HCT116 (cell line): ENCODE results near the gene LRRC47. TPM values are rescaled to one million over a fixed set of nuclear protein-coding genes. Genes with fewer than 3 reads are reported as not detected.
A peak's percentile ranks its signal among the peaks of the same experiment; 100 is the strongest.

Source experiments
- ATAC-seq: fragments of 200-7000 bp; cut with Tn5 transposase; 2 replicates; pipeline ENCODE4 v1.9.1; 2020; ENCODE audit warnings: mild to moderate bottlenecking, moderate library complexity
- BruUV-seq: library from RNA; stranded (reverse); fragments of 400-500 nt; replicated peaks from 2 replicates; lab custom pipeline; 2021; lab: Mats Ljungman, UMichigan
- CTCF ChIA-PET: fragments of 300-600 bp; sonication (Branson Sonifier 250); formaldehyde crosslinking; loops from one replicate; lab custom pipeline; 2021; ENCODE audit warnings: antibody characterized with exemption; lab: Charles Lee
- POLR2A ChIA-PET: fragments of 300-600, 350-600 bp; sonication (Branson Sonifier 250); formaldehyde crosslinking; loops from one replicate; lab custom pipeline; 2021; ENCODE audit warnings: antibody characterized with exemption; lab: Charles Lee
- RAD21 ChIA-PET, 2 experiments: fragments of 300-600 bp; sonication (Branson Sonifier 250); formaldehyde crosslinking; loops; one replicate each; lab custom pipeline; 2023; ENCODE audit warnings: low total read pairs in 2 of 2; ENCODE audit not compliant: uncharacterized antibody in 2 of 2, unreplicated experiment in 2 of 2, low non-redundant PET in 1 of 2; lab: Charles Lee
- DNase-seq: peaks from one replicate; pipeline ENCODE4 v3.0.0-alpha.2; 2010; ENCODE audit warnings: low read depth, low spot score
- H2AFZ ChIP-seq: fragments of 200-600 bp; shearing (Covaris generic), sonication (generic); 2 replicates; pipeline ENCODE4 v1.6.1; 2017; ENCODE audit warnings: low read depth, mixed run types, mixed read lengths, antibody characterized with exemption, low read length; ENCODE audit not compliant: poor library complexity, severe bottlenecking
- H3K27ac ChIP-seq: 2 replicates; pipeline ENCODE4 v1.5.1; 2012; ENCODE audit warnings: low read depth, low read length
- H3K27me3 ChIP-seq: fragments of 200-600 bp; sonication (generic); 2 replicates; pipeline ENCODE4 v1.6.1; 2016; ENCODE audit warnings: mixed run types, low read length, mixed read lengths; ENCODE audit not compliant: insufficient read depth
- H3K36me3 ChIP-seq, 2 experiments: fragments of 200-500 bp in 1 of 2; fragments of 200-600 bp in 1 of 2; sonication (Bioruptor generic) in 1 of 2; sonication (generic) in 1 of 2; 2 replicates each; pipeline versions ENCODE4 v1.5.1 to v1.6.1; 2014 to 2016; ENCODE audit warnings: low read length in 2 of 2, inconsistent platforms in 1 of 2, mixed read lengths in 1 of 2, mixed run types in 1 of 2; ENCODE audit not compliant: insufficient read depth in 2 of 2, control insufficient read depth in 1 of 2
- H3K4me1 ChIP-seq, 2 experiments: fragments of 200-600 bp in 1 of 2; sonication (generic) in 1 of 2; 2 replicates each; pipeline versions ENCODE4 v1.5.1 to v1.6.1; 2012 to 2017; ENCODE audit warnings: low read length in 2 of 2, inconsistent platforms in 1 of 2, mild to moderate bottlenecking in 1 of 2, mixed read lengths in 1 of 2, mixed run types in 1 of 2, moderate library complexity in 1 of 2; ENCODE audit not compliant: insufficient read depth in 2 of 2, control insufficient read depth in 1 of 2
- H3K4me2 ChIP-seq: fragments of 200-600 bp; sonication (generic); 2 replicates; pipeline ENCODE4 v1.6.1; 2017; ENCODE audit warnings: mixed run types, low read length, mixed read lengths
- H3K4me3 ChIP-seq, 2 experiments: fragments of 200-600 bp in 1 of 2; sonication (generic) in 1 of 2; replicated peaks in 1 of 2; 2 replicates each; pipeline ENCODE4 v1.5.1; 2011 to 2016; ENCODE audit warnings: low read length in 2 of 2, control low read depth in 1 of 2, low read depth in 1 of 2, mild to moderate bottlenecking in 1 of 2, mixed read lengths in 1 of 2, mixed run types in 1 of 2
- H3K79me2 ChIP-seq: fragments of 200-600 bp; sonication (generic); 2 replicates; pipeline ENCODE4 v1.6.1; 2017; ENCODE audit warnings: mild to moderate bottlenecking, mixed run types, low read length, moderate library complexity, mixed read lengths; ENCODE audit not compliant: insufficient read depth
- H3K9ac ChIP-seq: fragments of 200-600 bp; sonication (generic); 2 replicates; pipeline ENCODE4 v1.6.1; 2016; ENCODE audit warnings: low read length, mixed read lengths
- H3K9me2 ChIP-seq: fragments of 200-600 bp; sonication (generic), shearing (Covaris generic); 2 replicates; pipeline ENCODE4 v1.6.1; 2017; ENCODE audit warnings: mixed run types, mild to moderate bottlenecking, moderate library complexity; ENCODE audit not compliant: insufficient read depth
- H3K9me3 ChIP-seq, 2 experiments: fragments of 200-500 bp in 1 of 2; fragments of 200-600 bp in 1 of 2; sonication (Bioruptor generic) in 1 of 2; sonication (generic) in 1 of 2; 2 replicates each; pipeline ENCODE4 v1.6.1; 2014 to 2017; ENCODE audit warnings: low read length in 2 of 2, mixed read lengths in 2 of 2, inconsistent platforms in 1 of 2, low read depth in 1 of 2, mild to moderate bottlenecking in 1 of 2, mixed run types in 1 of 2, moderate library complexity in 1 of 2; ENCODE audit not compliant: control insufficient read depth in 1 of 2, insufficient read depth in 1 of 2
- H4K20me1 ChIP-seq: fragments of 200-600 bp; sonication (generic), shearing (Covaris generic); 2 replicates; pipeline ENCODE4 v1.6.1; 2017; ENCODE audit warnings: mixed run types, mild to moderate bottlenecking, moderate library complexity; ENCODE audit not compliant: insufficient read depth
- ATF3 ChIP-seq: IDR thresholded peaks from 2 replicates; pipeline ENCODE4 v1.6.1; 2012
- CBX3 ChIP-seq: IDR thresholded peaks from 2 replicates; pipeline ENCODE4 v1.6.1; 2012; ENCODE audit warnings: low read depth
- CEBPB ChIP-seq: IDR thresholded peaks from 2 replicates; pipeline ENCODE4 v1.6.1; 2012; ENCODE audit warnings: low read depth
- EGR1 ChIP-seq: IDR thresholded peaks from 2 replicates; pipeline ENCODE4 v1.6.1; 2012; ENCODE audit warnings: low read depth
- ELF1 ChIP-seq: IDR thresholded peaks from 2 replicates; pipeline ENCODE4 v1.6.1; 2012; ENCODE audit warnings: low read depth, borderline replicate concordance
- EZH2phosphoT487 ChIP-seq: fragments of 200-600 bp; IDR thresholded peaks from 2 replicates; pipeline ENCODE4 v1.6.1; 2018; ENCODE audit warnings: antibody characterized with exemption, borderline replicate concordance
- FOSL1 ChIP-seq: IDR thresholded peaks from 2 replicates; pipeline ENCODE4 v1.6.1; 2012; ENCODE audit warnings: low read depth
- JUND ChIP-seq: IDR thresholded peaks from 2 replicates; pipeline ENCODE4 v1.6.1; 2012
- POLR2A ChIP-seq: IDR thresholded peaks from 2 replicates; pipeline ENCODE4 v1.7.0; 2011; ENCODE audit warnings: borderline replicate concordance; ENCODE audit not compliant: insufficient read depth, insufficient read length; ENCODE audit errors: extremely low read depth
- POLR2AphosphoS5 ChIP-seq: IDR thresholded peaks from 2 replicates; pipeline ENCODE4 v1.6.1; 2011; ENCODE audit warnings: mild to moderate bottlenecking, low read depth, low read length, moderate library complexity
- RAD21 ChIP-seq: IDR thresholded peaks from 2 replicates; pipeline ENCODE4 v1.6.1; 2012; ENCODE audit warnings: low read depth, mild to moderate bottlenecking
- SIN3A ChIP-seq: IDR thresholded peaks from 2 replicates; pipeline ENCODE4 v1.6.1; 2012; ENCODE audit warnings: low read depth
- SP1 ChIP-seq: IDR thresholded peaks from 2 replicates; pipeline ENCODE4 v1.6.1; 2012; ENCODE audit warnings: low read depth
- SRF ChIP-seq: IDR thresholded peaks from 2 replicates; pipeline ENCODE4 v1.6.1; 2012; ENCODE audit warnings: low read depth
- TCF7L2 ChIP-seq: IDR thresholded peaks from 2 replicates; pipeline ENCODE4 v1.7.0; 2011; ENCODE audit warnings: borderline replicate concordance, inconsistent platforms; ENCODE audit not compliant: insufficient read depth, insufficient read length; ENCODE audit errors: extremely low read depth
- YY1 ChIP-seq: IDR thresholded peaks from 2 replicates; pipeline ENCODE4 v1.6.1; 2011; ENCODE audit warnings: low read length, low read depth, moderate library complexity, mild to moderate bottlenecking; ENCODE audit not compliant: insufficient replicate concordance; ENCODE audit errors: extremely low read depth
- ZBTB33 ChIP-seq: IDR thresholded peaks from 2 replicates; pipeline ENCODE4 v1.6.1; 2011; ENCODE audit warnings: mild to moderate bottlenecking, low read length, moderate library complexity; ENCODE audit not compliant: insufficient replicate concordance; ENCODE audit errors: extremely low read depth
- ZFX ChIP-seq: fragments of 450-650 bp; IDR thresholded peaks from 2 replicates; pipeline ENCODE4 v1.6.1; 2017
- ZNF274 ChIP-seq: fragments of 200-500 bp; sonication (Bioruptor generic); IDR thresholded peaks from 2 replicates; pipeline ENCODE4 v1.6.1; 2014; ENCODE audit warnings: mild to moderate bottlenecking, low read depth, low read length, inconsistent platforms
- intact Hi-C: fragments of 100-400 bp; cut with micrococcal nuclease; formaldehyde crosslinking; loops from 2 replicates; pipeline ENCODE4 v1.10.0; 2022
- total RNA-seq: library from RNA; stranded (reverse); gene quantifications from one replicate; pipeline ENCODE4 v1.2.1, GENCODE V29; 2021; ENCODE audit not compliant: unreplicated experiment
- TF ChIP-seq, protein P1 (sequence below), 3 experiments: fragments of 200-600 bp in 1 of 3; sonication (generic) in 1 of 3; IDR thresholded peaks in 2 of 3; conservative IDR thresholded peaks in 1 of 3; 2 replicates each; pipeline ENCODE4 v1.5.1; 2012 to 2017; ENCODE audit warnings: low read depth in 2 of 3, low read length in 2 of 3, antibody characterized with exemption in 1 of 3, borderline replicate concordance in 1 of 3, control low read depth in 1 of 3, mild to moderate bottlenecking in 1 of 3, mixed read lengths in 1 of 3, mixed run types in 1 of 3, moderate library complexity in 1 of 3; ENCODE audit not compliant: insufficient read depth in 1 of 3
- TF ChIP-seq, protein P2 (sequence below): IDR thresholded peaks from 2 replicates; pipeline ENCODE4 v1.6.1; 2012

The LRRC47 gene
- total RNA-seq, 1 experiment from 2014 or later, result 48.0 TPM

DNA sequence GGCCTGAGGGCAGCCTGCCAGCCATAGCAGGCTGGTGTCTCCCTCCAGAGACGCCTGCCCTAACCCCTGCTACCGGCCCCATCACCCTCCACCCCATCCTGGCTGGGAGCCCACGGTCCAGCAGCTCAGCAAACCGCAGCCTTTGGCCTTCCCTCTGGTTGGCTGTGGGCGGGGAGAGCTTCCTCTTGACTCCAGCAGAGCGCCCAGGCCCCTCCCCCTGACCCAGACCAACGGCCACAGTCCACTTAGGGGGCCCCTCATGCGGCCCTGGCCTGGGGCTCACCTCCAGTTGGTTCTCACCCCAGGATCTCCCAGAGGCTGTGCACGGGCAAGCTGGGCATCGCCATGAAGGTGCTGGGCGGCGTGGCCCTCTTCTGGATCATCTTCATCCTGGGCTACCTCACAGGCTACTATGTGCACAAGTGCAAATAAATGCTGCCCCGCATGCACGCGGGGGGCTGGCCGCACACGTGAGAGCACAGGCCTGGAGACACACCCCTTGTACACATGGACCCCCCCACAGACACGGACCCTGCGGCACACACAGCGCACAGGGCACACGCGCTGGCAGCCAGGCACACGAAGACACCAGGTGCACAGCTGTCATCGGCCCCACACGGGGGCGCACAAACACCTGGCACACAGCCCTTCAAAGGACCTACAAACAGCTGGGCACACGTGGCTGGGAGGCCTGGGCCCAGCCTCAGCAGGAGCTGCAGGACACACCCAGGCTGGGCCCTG is 20.6 kb downstream of the LRRC47 start:
- peak overlapping the region; percentile 30; the same call in 1 of the 2 replicates for H3K27ac ChIP-seq
- no peaks in the 10 kb centered on the region for H3K79me2 ChIP-seq
- no peaks in the 10 kb centered on the region for H3K9me3 ChIP-seq
- DNase-seq (peak; percentile 64), ATAC-seq (peak; percentile 64)
- peak overlapping the region; percentile 51 for H3K4me2 ChIP-seq
- H3K36me3 ChIP-seq, result peaks cover 6 to 8% of the 10 kb centered on the region in 2 experiments; a peak in 2 of 4 replicates
- no peaks in the 10 kb centered on the region for H3K27me3 ChIP-seq
- H3K9ac ChIP-seq, result peak overlapping the region; percentile 39; the same call in 1 of the 2 replicates
- ChIA-PET RAD21 (no interaction called here), POLR2A (no interaction called here), CTCF (interaction anchor here (0.7 to 2.3 kb wide), 10 partner anchors 9 to 323 kb away, joined by 3 to 10 read pairs (median 3); partner anchors contain the start of gene LRRC47)
- intact Hi-C loops, result loop anchor here (1.0 kb wide), 1 partner anchor 26 kb away; no protein-coding TSS in a partner anchor
- H3K4me3 ChIP-seq, result no peak overlapping the region
- BruUV-seq, result no TSS peak
- no peaks in the 10 kb centered on the region for H4K20me1 ChIP-seq
- H2AFZ ChIP-seq, result no peak overlapping the region
- peaks cover 31 to 44% of the 10 kb centered on the region in 2 experiments for H3K4me1 ChIP-seq
- no peaks in the 10 kb centered on the region for H3K9me2 ChIP-seq
- TF ChIP-seq ELF1, result no peak
- TF ChIP-seq ATF3, result no peak
- TF ChIP-seq RAD21, result no peak
- peak; percentile 65 for TF ChIP-seq POLR2AphosphoS5
- TF ChIP-seq CEBPB, result no peak
- peak; percentile 38 for TF ChIP-seq ZBTB33
- TF ChIP-seq EGR1, result no peak
- no peak for TF ChIP-seq EZH2phosphoT487
- no peak for TF ChIP-seq JUND
- TF ChIP-seq ZNF274, result no peak
- peak; percentile 73; the same call in 1 of the 2 replicates for TF ChIP-seq ZFX
- TF ChIP-seq, protein P1, sequence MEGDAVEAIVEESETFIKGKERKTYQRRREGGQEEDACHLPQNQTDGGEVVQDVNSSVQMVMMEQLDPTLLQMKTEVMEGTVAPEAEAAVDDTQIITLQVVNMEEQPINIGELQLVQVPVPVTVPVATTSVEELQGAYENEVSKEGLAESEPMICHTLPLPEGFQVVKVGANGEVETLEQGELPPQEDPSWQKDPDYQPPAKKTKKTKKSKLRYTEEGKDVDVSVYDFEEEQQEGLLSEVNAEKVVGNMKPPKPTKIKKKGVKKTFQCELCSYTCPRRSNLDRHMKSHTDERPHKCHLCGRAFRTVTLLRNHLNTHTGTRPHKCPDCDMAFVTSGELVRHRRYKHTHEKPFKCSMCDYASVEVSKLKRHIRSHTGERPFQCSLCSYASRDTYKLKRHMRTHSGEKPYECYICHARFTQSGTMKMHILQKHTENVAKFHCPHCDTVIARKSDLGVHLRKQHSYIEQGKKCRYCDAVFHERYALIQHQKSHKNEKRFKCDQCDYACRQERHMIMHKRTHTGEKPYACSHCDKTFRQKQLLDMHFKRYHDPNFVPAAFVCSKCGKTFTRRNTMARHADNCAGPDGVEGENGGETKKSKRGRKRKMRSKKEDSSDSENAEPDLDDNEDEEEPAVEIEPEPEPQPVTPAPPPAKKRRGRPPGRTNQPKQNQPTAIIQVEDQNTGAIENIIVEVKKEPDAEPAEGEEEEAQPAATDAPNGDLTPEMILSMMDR (IDR thresholded peaks at IDR 0.05 in 2 of 3, conservative IDR thresholded peaks at IDR 0.05 in 1 of 3; ENCODE audit: borderline replicate concordance in 1 of 3, insufficient read depth in 1 of 3, low read depth in 2 of 3, low read length in 2 of 3), result peak; percentile 73 to 76 (median 74)
- TF ChIP-seq TCF7L2, result peak; percentile 91
- no peak for TF ChIP-seq SIN3A
- no peak for TF ChIP-seq SP1
- no peak; the same call in 1 of the 2 replicates for TF ChIP-seq CBX3
- no peak for TF ChIP-seq SRF
- TF ChIP-seq FOSL1, result no peak
- TF ChIP-seq, protein P2, sequence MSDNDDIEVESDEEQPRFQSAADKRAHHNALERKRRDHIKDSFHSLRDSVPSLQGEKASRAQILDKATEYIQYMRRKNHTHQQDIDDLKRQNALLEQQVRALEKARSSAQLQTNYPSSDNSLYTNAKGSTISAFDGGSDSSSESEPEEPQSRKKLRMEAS, result peak; percentile 99
- no peak for TF ChIP-seq POLR2A
- TF ChIP-seq YY1, result peak; percentile 38
